Neural progenitor cell (in vitro differentiated cells): Measurements from ENCODE around the gene DAAM2.

Experiments used
- EZH2 ChIP-seq: fragments of 200-600 bp; sonication (generic); IDR thresholded peaks from 2 replicates; pipeline ENCODE4 v1.6.1; 2017; ENCODE audit warnings: antibody characterized with exemption, mild to moderate bottlenecking, moderate library complexity
- EZH2phosphoT487 ChIP-seq: fragments of 200-600 bp; sonication (generic); IDR thresholded peaks from 2 replicates; pipeline ENCODE4 v1.6.1; 2017; ENCODE audit warnings: antibody characterized with exemption
- TF ChIP-seq, protein P1 (sequence below): fragments of 200-600 bp; sonication (generic); IDR thresholded peaks from 2 replicates; pipeline ENCODE4 v1.5.1; 2017; ENCODE audit warnings: antibody characterized with exemption, mild to moderate bottlenecking

DNA sequence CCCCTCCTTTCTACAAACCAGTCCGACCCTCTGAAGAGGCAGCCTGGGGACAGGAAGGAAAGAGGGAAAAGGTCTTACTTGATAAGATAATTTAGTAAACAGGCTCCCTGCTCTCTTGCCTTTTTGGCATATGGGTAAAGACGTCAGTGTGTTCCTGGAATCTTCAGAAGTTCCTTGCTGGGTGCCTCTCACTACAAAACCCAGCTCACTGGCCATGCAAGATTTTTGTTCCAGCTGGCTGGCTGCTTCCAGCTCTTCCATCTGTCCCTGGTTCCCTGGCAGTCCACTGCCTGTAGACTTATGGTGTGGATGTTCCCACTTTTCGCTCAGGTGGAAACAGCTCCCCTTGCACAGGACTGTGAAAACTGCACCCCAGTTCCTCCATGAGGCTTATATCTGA lies 84.7 kb downstream of the DAAM2 start:
- TF ChIP-seq, protein P1, sequence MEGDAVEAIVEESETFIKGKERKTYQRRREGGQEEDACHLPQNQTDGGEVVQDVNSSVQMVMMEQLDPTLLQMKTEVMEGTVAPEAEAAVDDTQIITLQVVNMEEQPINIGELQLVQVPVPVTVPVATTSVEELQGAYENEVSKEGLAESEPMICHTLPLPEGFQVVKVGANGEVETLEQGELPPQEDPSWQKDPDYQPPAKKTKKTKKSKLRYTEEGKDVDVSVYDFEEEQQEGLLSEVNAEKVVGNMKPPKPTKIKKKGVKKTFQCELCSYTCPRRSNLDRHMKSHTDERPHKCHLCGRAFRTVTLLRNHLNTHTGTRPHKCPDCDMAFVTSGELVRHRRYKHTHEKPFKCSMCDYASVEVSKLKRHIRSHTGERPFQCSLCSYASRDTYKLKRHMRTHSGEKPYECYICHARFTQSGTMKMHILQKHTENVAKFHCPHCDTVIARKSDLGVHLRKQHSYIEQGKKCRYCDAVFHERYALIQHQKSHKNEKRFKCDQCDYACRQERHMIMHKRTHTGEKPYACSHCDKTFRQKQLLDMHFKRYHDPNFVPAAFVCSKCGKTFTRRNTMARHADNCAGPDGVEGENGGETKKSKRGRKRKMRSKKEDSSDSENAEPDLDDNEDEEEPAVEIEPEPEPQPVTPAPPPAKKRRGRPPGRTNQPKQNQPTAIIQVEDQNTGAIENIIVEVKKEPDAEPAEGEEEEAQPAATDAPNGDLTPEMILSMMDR, result no peak
- TF ChIP-seq EZH2phosphoT487, result no peak
- TF ChIP-seq EZH2, result no peak
